ENCODE data around the gene ZDHHC11B.
"Not testable (repeated sequence)": the region's sequence is repeated elsewhere in the genome, so short reads cannot be mapped to it uniquely, and the experiment has no call there.

Gene ZDHHC11B

DNA sequence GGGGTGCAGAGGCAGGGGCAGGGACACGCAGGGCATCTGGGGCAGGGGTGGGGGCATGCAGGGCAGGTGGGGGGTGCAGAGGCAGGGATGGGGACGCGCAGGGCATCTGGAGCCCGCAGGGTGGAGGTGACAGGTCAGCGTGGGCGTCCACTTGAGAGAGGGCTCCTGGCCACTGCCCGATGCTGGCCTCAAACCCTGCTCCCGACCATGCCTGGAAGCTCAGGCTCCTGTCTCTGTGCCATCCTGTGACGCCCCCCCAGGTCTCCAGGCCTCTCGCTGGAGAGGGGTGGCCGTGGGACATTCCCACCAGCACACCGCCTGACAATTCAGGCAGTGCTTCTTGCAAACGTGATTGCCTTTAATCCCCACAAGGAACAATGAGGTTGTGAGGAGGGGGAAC, 33.0 kb downstream of the ZDHHC11B start:
- Histone ChIP-seq H3K27me3 (ENCODE audit: insufficient read depth, poor library complexity, severe bottlenecking) (no peaks in the 10 kb centered on the region), H3K27ac (replicated peaks) (no peak overlapping the region), H3K4me3 (replicated peaks; ENCODE audit: insufficient read depth, low read length) (no peak overlapping the region)
- no peak for DNase-seq (ENCODE audit: low read depth in 1 of 2, low spot score in 1 of 2)
- TF ChIP-seq SPI1 (IDR thresholded peaks at IDR 0.05; ENCODE audit: borderline replicate concordance, low read depth) (no peak), POLR2AphosphoS5 (IDR thresholded peaks at IDR 0.05; ENCODE audit: low read depth) (no peak), GABPA (IDR thresholded peaks at IDR 0.05; ENCODE audit: low read depth) (no peak)
- TF ChIP-seq, protein P1, sequence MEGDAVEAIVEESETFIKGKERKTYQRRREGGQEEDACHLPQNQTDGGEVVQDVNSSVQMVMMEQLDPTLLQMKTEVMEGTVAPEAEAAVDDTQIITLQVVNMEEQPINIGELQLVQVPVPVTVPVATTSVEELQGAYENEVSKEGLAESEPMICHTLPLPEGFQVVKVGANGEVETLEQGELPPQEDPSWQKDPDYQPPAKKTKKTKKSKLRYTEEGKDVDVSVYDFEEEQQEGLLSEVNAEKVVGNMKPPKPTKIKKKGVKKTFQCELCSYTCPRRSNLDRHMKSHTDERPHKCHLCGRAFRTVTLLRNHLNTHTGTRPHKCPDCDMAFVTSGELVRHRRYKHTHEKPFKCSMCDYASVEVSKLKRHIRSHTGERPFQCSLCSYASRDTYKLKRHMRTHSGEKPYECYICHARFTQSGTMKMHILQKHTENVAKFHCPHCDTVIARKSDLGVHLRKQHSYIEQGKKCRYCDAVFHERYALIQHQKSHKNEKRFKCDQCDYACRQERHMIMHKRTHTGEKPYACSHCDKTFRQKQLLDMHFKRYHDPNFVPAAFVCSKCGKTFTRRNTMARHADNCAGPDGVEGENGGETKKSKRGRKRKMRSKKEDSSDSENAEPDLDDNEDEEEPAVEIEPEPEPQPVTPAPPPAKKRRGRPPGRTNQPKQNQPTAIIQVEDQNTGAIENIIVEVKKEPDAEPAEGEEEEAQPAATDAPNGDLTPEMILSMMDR (IDR thresholded peaks at IDR 0.05; ENCODE audit: insufficient read depth, low read length), result no peak
- TF ChIP-seq, protein P2, sequence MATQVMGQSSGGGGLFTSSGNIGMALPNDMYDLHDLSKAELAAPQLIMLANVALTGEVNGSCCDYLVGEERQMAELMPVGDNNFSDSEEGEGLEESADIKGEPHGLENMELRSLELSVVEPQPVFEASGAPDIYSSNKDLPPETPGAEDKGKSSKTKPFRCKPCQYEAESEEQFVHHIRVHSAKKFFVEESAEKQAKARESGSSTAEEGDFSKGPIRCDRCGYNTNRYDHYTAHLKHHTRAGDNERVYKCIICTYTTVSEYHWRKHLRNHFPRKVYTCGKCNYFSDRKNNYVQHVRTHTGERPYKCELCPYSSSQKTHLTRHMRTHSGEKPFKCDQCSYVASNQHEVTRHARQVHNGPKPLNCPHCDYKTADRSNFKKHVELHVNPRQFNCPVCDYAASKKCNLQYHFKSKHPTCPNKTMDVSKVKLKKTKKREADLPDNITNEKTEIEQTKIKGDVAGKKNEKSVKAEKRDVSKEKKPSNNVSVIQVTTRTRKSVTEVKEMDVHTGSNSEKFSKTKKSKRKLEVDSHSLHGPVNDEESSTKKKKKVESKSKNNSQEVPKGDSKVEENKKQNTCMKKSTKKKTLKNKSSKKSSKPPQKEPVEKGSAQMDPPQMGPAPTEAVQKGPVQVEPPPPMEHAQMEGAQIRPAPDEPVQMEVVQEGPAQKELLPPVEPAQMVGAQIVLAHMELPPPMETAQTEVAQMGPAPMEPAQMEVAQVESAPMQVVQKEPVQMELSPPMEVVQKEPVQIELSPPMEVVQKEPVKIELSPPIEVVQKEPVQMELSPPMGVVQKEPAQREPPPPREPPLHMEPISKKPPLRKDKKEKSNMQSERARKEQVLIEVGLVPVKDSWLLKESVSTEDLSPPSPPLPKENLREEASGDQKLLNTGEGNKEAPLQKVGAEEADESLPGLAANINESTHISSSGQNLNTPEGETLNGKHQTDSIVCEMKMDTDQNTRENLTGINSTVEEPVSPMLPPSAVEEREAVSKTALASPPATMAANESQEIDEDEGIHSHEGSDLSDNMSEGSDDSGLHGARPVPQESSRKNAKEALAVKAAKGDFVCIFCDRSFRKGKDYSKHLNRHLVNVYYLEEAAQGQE (IDR thresholded peaks at IDR 0.05; ENCODE audit: insufficient replicate concordance, low read depth), result no peak

DNA sequence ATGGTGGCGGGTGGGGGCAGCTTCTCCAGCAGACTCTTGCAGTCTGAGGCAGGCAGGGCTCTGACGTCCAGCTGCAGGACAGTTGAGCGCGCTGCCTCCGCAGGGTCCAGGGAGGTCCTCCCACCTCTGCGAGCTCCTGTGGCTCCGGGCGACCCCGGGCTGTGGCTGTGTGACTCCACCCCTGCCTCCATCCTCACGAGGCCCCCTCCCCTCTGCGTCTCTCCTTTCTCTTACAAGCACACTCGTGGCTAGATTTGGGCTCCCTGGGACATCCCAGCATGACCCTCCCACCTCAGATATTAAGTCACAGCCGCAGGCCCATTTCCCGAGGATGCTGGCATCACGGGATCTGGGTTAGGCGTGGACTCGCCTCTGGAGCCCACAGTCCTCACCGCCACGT, 34.3 kb downstream of the ZDHHC11B start:
- H3K27me3 ChIP-seq (ENCODE audit: insufficient read depth, poor library complexity, severe bottlenecking); H3K4me3 ChIP-seq (replicated peaks; ENCODE audit: insufficient read depth, low read length); H3K27ac ChIP-seq (replicated peaks); DNase-seq (ENCODE audit: low read depth in 1 of 2, low spot score in 1 of 2): not testable (repeated sequence)

DNA sequence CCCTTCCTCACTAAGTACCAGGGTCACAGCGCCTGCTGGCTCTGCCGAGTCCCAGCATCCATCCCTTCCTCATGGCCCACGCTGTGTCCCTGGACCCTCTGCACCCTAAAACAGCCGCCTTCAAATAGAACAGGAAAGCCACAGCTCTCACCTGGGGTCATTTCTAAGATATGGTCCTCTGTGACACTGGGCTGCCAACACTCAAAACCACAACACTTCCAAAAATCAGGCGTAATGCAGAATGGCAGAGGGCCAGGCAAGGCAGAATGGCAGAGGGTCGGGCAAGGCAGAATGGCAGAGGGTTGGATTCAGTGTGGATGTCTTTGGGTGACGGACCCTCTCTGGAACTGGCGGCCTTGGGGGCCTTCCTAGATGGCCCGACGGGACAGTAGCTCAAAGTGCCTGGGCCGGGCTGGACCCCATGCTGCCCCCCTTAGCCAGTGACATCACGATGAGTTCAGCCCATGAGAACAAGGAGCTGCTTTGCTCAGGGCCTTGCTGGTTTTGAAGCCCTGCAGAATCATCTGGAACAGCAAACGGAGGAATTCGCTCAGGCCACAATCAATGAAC, 35.3 kb downstream of the ZDHHC11B start:
- TF ChIP-seq, protein P1 (IDR thresholded peaks at IDR 0.05; ENCODE audit: insufficient read depth, low read length), result no peak
- TF ChIP-seq POLR2AphosphoS5 (IDR thresholded peaks at IDR 0.05; ENCODE audit: low read depth) (no peak), SPI1 (IDR thresholded peaks at IDR 0.05; ENCODE audit: borderline replicate concordance, low read depth) (no peak), GABPA (IDR thresholded peaks at IDR 0.05; ENCODE audit: low read depth) (no peak)
- TF ChIP-seq, protein P2 (IDR thresholded peaks at IDR 0.05; ENCODE audit: insufficient replicate concordance, low read depth), result no peak
- Histone ChIP-seq H3K4me3 (replicated peaks; ENCODE audit: insufficient read depth, low read length) (no peak overlapping the region), H3K27me3 (ENCODE audit: insufficient read depth, poor library complexity, severe bottlenecking) (no peaks in the 10 kb centered on the region), H3K27ac (replicated peaks) (no peak overlapping the region)
- DNase-seq (ENCODE audit: low read depth in 1 of 2, low spot score in 1 of 2), result no peak

DNA sequence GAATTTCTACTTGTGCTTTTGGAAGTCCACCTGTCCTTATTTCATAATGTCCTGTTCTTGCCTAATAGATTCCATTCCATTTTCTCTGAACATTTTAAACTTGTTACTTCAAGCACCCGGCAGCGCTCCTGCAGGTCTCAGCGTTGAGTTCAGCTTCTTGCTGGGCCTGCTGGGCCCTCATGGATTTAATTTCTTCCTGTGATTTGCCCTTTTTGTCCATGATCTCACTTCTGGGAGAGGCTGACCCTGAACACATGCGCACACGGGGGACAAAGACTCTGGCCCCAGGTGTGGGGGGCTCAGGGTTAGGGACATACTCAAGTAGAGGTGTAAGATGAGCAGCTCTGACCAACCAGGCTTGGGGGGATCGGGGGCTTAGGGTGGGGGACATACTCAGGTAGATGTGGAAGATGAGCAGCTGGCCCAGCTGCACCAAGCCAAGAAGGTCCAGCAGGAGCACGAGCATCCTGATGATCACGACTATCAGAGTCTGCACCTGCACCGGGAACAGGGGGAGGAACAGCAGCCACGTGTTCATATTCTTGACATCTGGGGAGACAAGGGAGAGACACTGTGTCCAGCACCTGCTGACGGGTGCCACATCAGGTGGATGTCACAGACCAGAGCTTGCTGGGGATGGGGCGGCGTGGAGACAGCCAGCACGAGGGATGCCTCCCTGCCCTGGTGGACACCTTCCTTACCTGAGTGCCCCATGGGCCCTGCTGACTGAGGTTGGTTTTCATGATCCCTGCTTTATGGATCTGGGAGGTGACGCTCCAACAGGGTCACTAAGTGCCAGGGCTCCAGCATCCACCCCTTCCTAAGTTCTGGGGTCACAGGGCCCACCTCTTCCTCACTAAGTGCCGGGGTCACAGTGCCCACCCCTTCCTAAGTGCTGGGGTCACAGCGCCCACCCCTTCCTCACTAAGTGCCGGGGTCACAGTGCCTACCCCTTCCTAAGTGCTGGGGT, 36.2 kb downstream of the ZDHHC11B start:
- not testable (repeated sequence) for H3K27ac ChIP-seq (replicated peaks); DNase-seq (ENCODE audit: low read depth in 1 of 2, low spot score in 1 of 2); H3K27me3 ChIP-seq (ENCODE audit: insufficient read depth, poor library complexity, severe bottlenecking); H3K4me3 ChIP-seq (replicated peaks; ENCODE audit: insufficient read depth, low read length)

DNA sequence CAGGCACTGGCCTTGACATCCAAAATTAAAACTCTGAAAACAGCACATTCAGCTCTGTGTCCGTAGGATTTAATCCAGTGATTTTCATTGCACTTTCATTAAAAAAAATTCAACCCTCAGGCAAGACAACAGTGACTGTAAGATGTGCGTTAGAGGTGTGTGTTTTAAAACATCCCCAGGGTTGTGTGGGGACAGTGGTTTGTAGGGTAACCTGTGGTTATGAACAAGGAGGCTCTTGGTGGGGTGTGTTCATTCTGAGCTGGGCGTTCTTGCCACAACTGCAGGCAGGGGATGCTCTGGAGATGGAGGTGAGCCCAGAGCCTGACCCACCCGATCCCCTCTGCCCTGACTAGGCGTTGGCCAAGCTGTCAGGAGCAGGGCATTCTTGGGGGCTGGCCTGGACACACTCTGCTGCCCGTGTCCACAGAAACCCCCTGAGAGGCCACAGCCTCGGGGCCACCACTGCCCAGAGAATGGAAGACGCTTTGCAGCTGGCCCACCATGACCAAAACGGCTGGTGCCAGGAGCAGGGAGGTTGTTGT, 37.2 kb downstream of the ZDHHC11B start:
- not testable (repeated sequence) for H3K4me3 ChIP-seq (replicated peaks; ENCODE audit: insufficient read depth, low read length); H3K27ac ChIP-seq (replicated peaks); DNase-seq (ENCODE audit: low read depth in 1 of 2, low spot score in 1 of 2); H3K27me3 ChIP-seq (ENCODE audit: insufficient read depth, poor library complexity, severe bottlenecking)
